GM19193 (cell line): ENCODE results near the gene CST9L.

Source experiments
- POLR2A ChIP-seq: IDR thresholded peaks from 4 replicates; pipeline ENCODE4 v1.6.1; 2011; ENCODE audit not compliant: insufficient read depth, insufficient read length; ENCODE audit errors: extremely low read depth

Gene CST9L

GRCh38 chr20:23568320-23568970, at the start of gene CST9L:
TSS of gene CST9L (minus strand) at chr20:23568484. CDS start at chr20:23568450, 34 bp downstream.
- TF ChIP-seq POLR2A = no peak

DNA sequence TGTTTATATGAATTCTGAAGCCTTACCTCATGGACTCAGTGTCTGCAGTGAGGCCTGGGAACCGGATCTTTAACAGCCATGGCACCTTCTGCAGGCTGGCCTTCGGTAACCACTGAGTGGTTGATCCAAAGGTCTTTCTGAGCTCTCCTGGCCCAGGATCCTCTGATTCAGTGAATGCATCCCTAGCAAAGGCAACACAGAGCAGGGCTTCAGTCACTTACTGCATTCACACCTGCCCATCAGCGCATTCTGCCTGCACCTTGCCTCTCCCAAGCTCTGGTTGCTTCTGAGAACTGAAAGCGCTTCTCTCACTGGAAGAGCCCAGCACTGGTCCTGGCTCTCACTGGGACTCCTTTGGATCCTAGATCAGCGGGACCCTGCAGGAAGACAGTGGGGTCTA, 45.9 kb upstream of the CST9L start:
- TF ChIP-seq POLR2A = no peak

- TF ChIP-seq POLR2A = no peak
Measured at GRCh38 chr20:23613676-23614075, 45.4 kb upstream of the CST9L start.

GRCh38 chr20:23612396-23612795, 44.1 kb upstream of the CST9L start:
- no peak for TF ChIP-seq POLR2A

DNA sequence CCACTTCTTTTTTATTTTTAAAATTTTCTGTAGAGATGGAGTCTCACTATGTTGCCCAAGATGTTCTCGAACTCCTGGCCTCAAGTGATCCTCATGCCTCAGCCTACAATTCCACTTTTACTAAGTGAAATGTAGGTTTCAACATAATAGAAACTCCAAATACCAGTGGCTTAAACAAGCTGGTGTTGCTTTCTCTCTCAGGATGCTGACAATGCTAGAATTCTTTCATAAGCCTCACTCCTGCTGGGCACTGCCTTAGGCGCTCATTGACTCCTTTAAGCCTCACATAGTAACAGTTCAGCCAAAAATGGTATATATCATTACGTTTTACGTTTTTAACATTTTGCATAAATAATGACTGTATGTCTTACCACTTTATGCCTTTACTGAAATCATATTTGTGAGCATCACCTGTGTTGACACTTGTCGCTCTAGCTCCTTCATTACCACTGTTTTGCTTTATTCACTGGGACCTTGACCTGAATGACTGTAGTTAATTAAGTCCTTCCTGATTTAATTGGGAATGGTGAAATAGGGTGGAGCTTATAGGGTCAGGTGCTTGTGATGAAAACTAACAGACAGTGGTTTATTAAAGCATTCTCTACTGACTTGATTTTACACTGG, 41.3 kb upstream of the CST9L start:
- no peak for TF ChIP-seq POLR2A

GRCh38 chr20:23608251-23608846, 40.1 kb upstream of the CST9L start:
- no peak for TF ChIP-seq POLR2A

GRCh38 chr20:23607497-23608245, 39.4 kb upstream of the CST9L start:
- TF ChIP-seq POLR2A = no peak

DNA sequence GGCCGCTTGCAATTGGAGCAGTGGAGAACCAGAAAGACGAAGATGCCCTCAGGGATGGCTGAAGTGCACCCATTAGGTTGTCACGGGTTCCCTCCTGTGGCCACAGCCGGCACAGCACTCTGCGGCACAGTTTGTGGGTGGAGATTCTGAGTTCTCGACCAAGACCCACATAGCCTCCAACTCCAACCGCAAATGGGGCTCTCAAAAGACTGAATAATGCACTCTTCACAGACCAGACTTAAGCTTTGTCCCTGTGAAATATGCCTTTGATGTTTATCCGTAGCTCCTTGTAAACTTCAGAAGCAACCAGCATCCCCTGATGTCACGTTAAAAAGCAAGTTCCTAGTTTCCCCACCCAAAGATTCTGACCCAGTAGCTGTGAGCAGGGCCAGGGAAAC, 38.4 kb upstream of the CST9L start:
- TF ChIP-seq POLR2A = no peak

DNA sequence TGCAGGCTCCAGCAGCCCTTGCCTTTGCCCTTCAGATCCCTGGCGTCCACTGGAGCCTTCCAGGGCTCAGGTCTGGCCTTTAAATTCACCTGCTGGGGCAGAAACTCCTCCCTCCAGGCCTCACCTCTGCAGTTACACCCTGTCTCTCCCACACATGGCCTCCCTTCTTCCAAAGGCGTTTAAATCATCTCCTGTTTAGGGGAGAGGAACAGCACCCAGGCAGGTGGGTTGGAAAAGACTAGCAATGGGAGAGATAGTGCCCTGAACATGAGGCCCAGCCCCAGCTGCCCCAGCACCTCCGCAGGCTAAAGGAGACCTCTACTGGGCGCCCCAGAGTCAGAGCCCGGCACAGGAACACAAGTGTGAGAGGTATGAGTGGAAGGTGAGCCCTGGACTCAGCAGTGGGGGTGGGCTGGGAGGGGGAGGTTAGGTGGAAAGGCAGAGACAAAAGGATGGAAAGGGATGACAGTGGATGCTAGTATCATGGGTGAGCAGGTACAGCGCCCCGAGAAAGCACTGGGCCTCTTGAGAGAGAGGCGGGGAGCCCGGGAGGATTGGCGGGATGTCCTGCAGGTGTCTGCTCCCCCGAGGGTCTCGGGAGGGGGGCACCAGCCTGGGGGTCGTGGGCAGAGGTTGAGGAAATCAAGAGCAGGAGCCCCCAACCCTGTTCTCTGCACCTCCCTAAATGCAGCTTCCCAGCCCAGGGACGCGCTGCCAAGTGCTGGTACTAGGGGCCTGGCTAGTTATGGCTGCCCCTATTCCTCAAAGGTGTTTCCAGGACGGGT, 37.8 kb upstream of the CST9L start, which contains the start of gene CST9:
TSS of gene CST9 (minus strand) at position 51 of the 785 bp plus-strand sequence. CDS start 53 bp downstream, outside the sequence.
- TF ChIP-seq POLR2A = no peak

DNA sequence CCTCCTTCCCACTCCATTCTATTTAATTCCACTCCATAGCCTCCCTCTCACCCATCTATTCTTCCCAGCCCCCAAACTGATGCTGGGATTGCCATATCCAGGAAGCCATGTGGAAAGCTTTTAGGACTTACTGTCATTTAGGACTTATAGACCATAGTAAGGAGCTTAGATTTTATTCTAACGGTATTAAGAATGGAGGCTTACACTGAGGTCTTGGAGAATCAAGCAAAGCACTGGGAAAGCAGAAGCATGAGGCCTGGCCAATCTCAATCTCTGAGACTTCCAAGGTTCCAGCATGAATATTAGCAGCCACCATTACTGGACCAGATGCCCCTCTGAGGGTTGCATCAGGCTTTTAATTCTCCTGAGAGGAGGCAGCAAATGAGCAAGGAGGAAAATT, 36.0 kb upstream of the CST9L start:
- no peak for TF ChIP-seq POLR2A

- no peak for TF ChIP-seq POLR2A
Measured at GRCh38 chr20:23603321-23603720, 35.0 kb upstream of the CST9L start.

DNA sequence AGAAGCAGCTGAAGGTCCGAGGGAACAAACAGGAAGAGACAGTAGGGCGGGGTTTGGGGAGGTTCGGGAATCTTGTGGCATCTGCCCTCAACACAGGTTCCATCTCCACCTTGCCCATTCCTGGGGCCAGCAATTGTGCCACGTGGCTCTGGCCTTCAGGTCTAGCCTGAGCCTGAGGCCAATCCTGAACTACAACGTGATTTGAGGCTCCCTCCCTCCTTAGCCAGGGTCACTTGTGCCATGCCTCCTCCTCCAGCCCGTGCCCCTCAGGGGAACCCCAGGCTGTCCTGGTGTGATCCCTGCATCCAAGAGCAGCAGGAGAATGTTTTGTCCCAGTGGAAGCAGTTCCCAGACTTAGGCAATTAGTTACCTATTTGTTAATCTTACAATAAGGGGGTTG, 34.4 kb upstream of the CST9L start:
- TF ChIP-seq POLR2A = no peak

DNA sequence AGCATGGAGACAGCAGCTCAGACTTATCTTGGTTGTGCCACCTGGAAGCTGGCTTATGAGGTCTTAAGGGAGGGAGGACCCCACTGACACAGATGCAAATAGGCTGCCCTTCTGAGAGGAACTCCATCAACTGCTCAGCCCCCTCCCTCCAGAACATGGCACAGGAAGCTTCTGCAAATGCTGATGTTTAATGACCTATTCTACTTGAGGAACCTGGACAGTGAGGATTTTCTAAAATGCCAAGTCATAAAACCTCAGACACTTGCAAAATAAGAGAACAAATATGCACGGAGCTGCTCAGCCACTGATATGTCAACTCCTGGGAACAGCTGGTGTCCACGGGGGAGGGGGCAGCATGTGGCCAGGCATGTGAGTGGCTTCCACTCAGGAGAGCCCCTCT, 34.0 kb upstream of the CST9L start:
- no peak for TF ChIP-seq POLR2A

DNA sequence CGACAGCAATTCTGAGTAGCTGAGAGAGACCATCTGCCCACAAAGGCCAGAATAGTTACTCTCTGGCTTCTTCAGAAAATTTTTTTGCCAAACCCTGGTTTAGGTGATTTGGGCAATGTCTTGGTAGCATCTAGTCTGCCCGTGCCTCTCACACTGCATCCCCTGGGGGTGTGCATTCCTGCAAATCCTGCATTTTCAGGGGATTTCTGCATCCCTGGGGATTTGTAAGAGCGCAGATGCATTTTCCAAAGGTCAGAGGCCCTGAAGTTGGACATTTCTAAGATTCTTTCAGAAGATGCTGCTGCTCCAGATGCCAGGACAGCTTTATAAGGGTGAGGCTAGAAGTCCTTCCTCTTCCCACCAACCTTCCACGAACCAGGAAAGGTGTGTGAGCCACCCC, 33.4 kb upstream of the CST9L start:
- TF ChIP-seq POLR2A = no peak

- no peak for TF ChIP-seq POLR2A
Measured at GRCh38 chr20:23598481-23598880, 30.2 kb upstream of the CST9L start.
